IgD-negative memory B cell (primary cell): ENCODE measurements around the gene SLC25A27. TPM values are rescaled to one million over a fixed set of nuclear protein-coding genes. Genes with fewer than 3 reads are reported as not detected.
"Not testable (repeated sequence)": the region's sequence is repeated elsewhere in the genome, so short reads cannot be mapped to it uniquely, and the experiment has no call there.

Experiments
- H3K27ac Mint-ChIP-seq, 3 donors: one replicate each; pipeline ENCODE4 v1.8.0; 2020 to 2022; ENCODE audit warnings: mild to moderate bottlenecking in 3 of 3, mixed read lengths in 3 of 3, moderate library complexity in 1 of 3
- H3K27me3 Mint-ChIP-seq: one replicate; pipeline ENCODE4 v1.8.0; 2021; ENCODE audit warnings: mixed read lengths
- H3K36me3 Mint-ChIP-seq: one replicate; pipeline ENCODE4 v1.8.0; 2020; ENCODE audit warnings: mild to moderate bottlenecking, mixed read lengths
- H3K4me1 Mint-ChIP-seq, 3 donors: one replicate each; pipeline ENCODE4 v1.8.0; 2020 to 2022; ENCODE audit warnings: mixed read lengths in 3 of 3, mild to moderate bottlenecking in 1 of 3
- H3K4me3 Mint-ChIP-seq, 4 donors: one replicate each; pipeline ENCODE4 v1.8.0; 2020 to 2022; ENCODE audit warnings: mild to moderate bottlenecking in 4 of 4, mixed read lengths in 4 of 4, moderate library complexity in 3 of 4
- H3K9me3 Mint-ChIP-seq, 3 donors: one replicate each; pipeline ENCODE4 v1.8.0; 2020 to 2021; ENCODE audit warnings: mixed read lengths in 3 of 3, mild to moderate bottlenecking in 1 of 3
- polyA plus RNA-seq: library from polyadenylated mRNA; unstranded; fragments of 300-500 nt; fragmentation: Illumina TruSeq; gene quantifications from one replicate; pipeline ENCODE4 v1.2.3, GENCODE V29; 2021

The SLC25A27 gene
- polyA plus RNA-seq, 1 donor from 2014 or later = not detected

GRCh38 chr6:46637933-46638332 lies 14.8 kb upstream of the SLC25A27 start:
- peak overlapping the region in 1 of 4 donors; percentile 4 for H3K4me3 Mint-ChIP-seq
- no peaks in the 10 kb centered on the region for H3K36me3 Mint-ChIP-seq
- no peak overlapping the region for H3K27ac Mint-ChIP-seq
- H3K27me3 Mint-ChIP-seq = peaks cover 28% of the 10 kb centered on the region
- peaks cover 0 to 3% (median 2%) of the 10 kb centered on the region in 3 donors for H3K9me3 Mint-ChIP-seq
- peaks cover 8 to 17% (median 14%) of the 10 kb centered on the region in 3 donors for H3K4me1 Mint-ChIP-seq

GRCh38 chr6:46638650-46639049 lies 14.1 kb upstream of the SLC25A27 start:
- Mint-ChIP-seq H3K36me3 (no peaks in the 10 kb centered on the region), H3K27me3 (peaks cover 28% of the 10 kb centered on the region), H3K4me1 (peaks cover 8 to 17% (median 14%) of the 10 kb centered on the region in 3 donors), H3K9me3 (peaks cover 0 to 5% (median 2%) of the 10 kb centered on the region in 3 donors), H3K27ac (no peak overlapping the region), H3K4me3 (peak overlapping the region in 1 of 4 donors; percentile 41)

- H3K4me3 Mint-ChIP-seq = no peak overlapping the region
- no peak overlapping the region for H3K27ac Mint-ChIP-seq
- H3K27me3 Mint-ChIP-seq = peaks cover 11% of the 10 kb centered on the region
- H3K9me3 Mint-ChIP-seq = peaks cover 0 to 12% (median 5%) of the 10 kb centered on the region in 3 donors
- H3K4me1 Mint-ChIP-seq = peaks cover under 1 to 5% (median 2%) of the 10 kb centered on the region in 3 donors
- no peaks in the 10 kb centered on the region for H3K36me3 Mint-ChIP-seq
These were observed 9.6 kb upstream of the SLC25A27 start for GRCh38 chr6:46642928-46643751.

GRCh38 chr6:46645265-46645664 lies 7.5 kb upstream of the SLC25A27 start:
- Mint-ChIP-seq H3K4me3 (no peak overlapping the region), H3K27me3 (peaks cover 9% of the 10 kb centered on the region), H3K27ac (no peak overlapping the region), H3K4me1 (peaks cover 0 to 2% (median 0%) of the 10 kb centered on the region in 3 donors), H3K36me3 (no peaks in the 10 kb centered on the region), H3K9me3 (peaks cover 0 to 12% (median 5%) of the 10 kb centered on the region in 3 donors)

DNA sequence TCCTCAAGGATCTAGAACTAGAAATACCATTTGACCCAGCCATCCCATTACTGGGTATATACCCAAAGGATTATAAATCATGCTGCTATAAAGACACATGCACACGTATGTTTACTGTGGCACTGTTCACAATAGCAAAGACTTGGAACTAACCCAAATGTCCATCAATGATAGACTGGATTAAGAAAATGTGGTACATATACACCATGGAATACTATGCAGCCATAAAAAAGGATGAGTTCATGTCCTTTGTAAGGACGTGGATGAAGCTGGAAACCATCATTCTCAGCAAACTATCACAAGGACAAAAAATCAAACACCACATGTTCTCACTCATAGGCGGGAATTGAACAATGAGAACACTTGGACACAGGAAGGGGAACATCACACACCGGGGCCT lies 4.7 kb upstream of the SLC25A27 start:
- H3K27me3 Mint-ChIP-seq = peaks cover 28% of the 10 kb centered on the region
- H3K36me3 Mint-ChIP-seq, H3K27ac Mint-ChIP-seq, H3K4me3 Mint-ChIP-seq, H3K4me1 Mint-ChIP-seq, H3K9me3 Mint-ChIP-seq: not testable (repeated sequence)

GRCh38 chr6:46648869-46649492 lies 3.8 kb upstream of the SLC25A27 start:
- Mint-ChIP-seq H3K27me3 (peaks cover 33% of the 10 kb centered on the region), H3K27ac (no peak overlapping the region), H3K36me3 (no peaks in the 10 kb centered on the region), H3K4me3 (no peak overlapping the region), H3K9me3 (peaks cover 0 to 8% (median 4%) of the 10 kb centered on the region in 3 donors), H3K4me1 (peaks cover 8 to 13% (median 13%) of the 10 kb centered on the region in 3 donors)

GRCh38 chr6:46651006-46651405 lies 1.8 kb upstream of the SLC25A27 start:
- Mint-ChIP-seq H3K27ac (no peak overlapping the region), H3K9me3 (peaks cover 0 to 3% (median 2%) of the 10 kb centered on the region in 3 donors), H3K27me3 (peaks cover 37% of the 10 kb centered on the region), H3K4me1 (peaks cover 8 to 13% (median 13%) of the 10 kb centered on the region in 3 donors), H3K36me3 (no peaks in the 10 kb centered on the region), H3K4me3 (peak overlapping the region in 1 of 4 donors; percentile 14)

DNA sequence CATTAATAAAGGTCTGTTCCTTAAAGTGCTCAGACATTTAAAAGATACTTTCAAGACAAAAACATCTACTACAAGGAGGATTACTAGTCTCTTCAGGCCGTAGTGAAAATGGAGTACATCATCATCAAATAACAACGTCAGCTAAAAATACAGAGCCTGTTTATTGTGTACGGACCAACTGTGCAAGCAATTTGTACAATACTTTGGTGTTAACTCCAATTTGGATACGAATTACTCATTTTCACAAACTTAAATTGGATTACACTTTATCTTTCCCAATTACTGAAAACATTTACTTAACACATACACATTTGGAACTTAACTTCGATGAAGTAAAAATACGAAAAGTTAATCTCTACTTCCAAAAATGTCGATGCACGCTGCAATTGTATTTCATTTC lies 959 bp upstream of the SLC25A27 start:
- Mint-ChIP-seq H3K36me3 (no peaks in the 10 kb centered on the region), H3K27ac (no peak overlapping the region), H3K27me3 (peaks cover 37% of the 10 kb centered on the region), H3K9me3 (peaks cover 0 to 3% (median 2%) of the 10 kb centered on the region in 3 donors), H3K4me3 (peak overlapping the region; percentile 84 to 93 (median 90)), H3K4me1 (peaks cover 8 to 13% (median 13%) of the 10 kb centered on the region in 3 donors)

DNA sequence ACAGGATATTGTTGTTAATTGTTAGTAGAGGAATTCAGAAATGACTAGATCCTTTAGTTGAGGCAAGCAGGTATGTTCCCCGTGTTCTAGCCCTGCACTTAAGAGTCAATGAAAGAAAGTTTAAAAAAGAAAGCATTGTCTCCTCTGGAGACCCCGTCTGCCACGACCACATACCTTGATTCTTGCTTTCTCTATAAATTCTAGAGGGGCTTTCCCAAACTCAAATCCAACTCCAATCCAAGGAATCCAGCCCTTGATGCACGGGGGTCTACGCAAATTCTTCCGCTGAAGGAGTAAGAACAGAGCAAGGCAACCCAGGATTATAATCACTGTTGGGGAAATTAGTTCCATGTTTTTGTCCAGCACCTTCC lies 558 bp upstream of the SLC25A27 start:
- Mint-ChIP-seq H3K4me1 (peaks cover 8 to 13% (median 13%) of the 10 kb centered on the region in 3 donors), H3K27ac (peak overlapping the region in 2 of 3 donors; percentile 27 to 76), H3K27me3 (peaks cover 37% of the 10 kb centered on the region), H3K36me3 (no peaks in the 10 kb centered on the region), H3K9me3 (peaks cover 0 to 3% (median 2%) of the 10 kb centered on the region in 3 donors), H3K4me3 (peak overlapping the region; percentile 84 to 93 (median 90))

GRCh38 chr6:46653439-46654195 lies 842 bp downstream of the SLC25A27 start:
- H3K9me3 Mint-ChIP-seq = peaks cover 0 to 3% (median 2%) of the 10 kb centered on the region in 3 donors
- peak overlapping the region; percentile 84 to 92 (median 86) for H3K4me3 Mint-ChIP-seq
- H3K36me3 Mint-ChIP-seq = no peaks in the 10 kb centered on the region
- H3K27me3 Mint-ChIP-seq = peaks cover 37% of the 10 kb centered on the region
- H3K4me1 Mint-ChIP-seq = peaks cover 8 to 13% (median 13%) of the 10 kb centered on the region in 3 donors
- peak overlapping the region in 2 of 3 donors; percentile 10 to 76 for H3K27ac Mint-ChIP-seq

GRCh38 chr6:46655803-46656202 lies 3.0 kb downstream of the SLC25A27 start:
- H3K4me3 Mint-ChIP-seq = no peak overlapping the region
- no peak overlapping the region for H3K27ac Mint-ChIP-seq
- H3K9me3 Mint-ChIP-seq = peaks cover 0 to 3% (median 2%) of the 10 kb centered on the region in 3 donors
- peaks cover 8 to 13% (median 11%) of the 10 kb centered on the region in 3 donors for H3K4me1 Mint-ChIP-seq
- no peaks in the 10 kb centered on the region for H3K36me3 Mint-ChIP-seq
- H3K27me3 Mint-ChIP-seq = peaks cover 30% of the 10 kb centered on the region

DNA sequence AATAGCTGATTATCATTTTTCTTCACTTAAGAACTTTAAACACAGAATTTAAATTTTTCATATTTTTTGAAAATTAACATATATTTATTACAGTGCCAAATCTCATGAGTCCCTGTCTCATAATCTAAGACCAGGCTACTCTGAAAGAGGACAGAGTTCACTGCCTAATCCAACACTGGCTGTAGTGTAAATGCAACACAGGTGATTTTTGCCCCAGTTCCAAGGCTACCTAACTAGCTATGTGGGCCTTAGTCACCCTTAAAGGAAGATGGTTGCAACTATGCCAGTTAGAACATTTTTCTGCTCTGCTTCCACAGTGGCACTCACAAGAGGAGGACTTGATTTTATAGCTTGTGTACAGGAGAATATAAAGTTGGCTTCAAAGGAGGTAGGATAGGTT lies 4.9 kb downstream of the SLC25A27 start:
- peaks cover 15% of the 10 kb centered on the region for H3K27me3 Mint-ChIP-seq
- no peaks in the 10 kb centered on the region for H3K36me3 Mint-ChIP-seq
- peaks cover 0 to 3% (median 0%) of the 10 kb centered on the region in 3 donors for H3K9me3 Mint-ChIP-seq

DNA sequence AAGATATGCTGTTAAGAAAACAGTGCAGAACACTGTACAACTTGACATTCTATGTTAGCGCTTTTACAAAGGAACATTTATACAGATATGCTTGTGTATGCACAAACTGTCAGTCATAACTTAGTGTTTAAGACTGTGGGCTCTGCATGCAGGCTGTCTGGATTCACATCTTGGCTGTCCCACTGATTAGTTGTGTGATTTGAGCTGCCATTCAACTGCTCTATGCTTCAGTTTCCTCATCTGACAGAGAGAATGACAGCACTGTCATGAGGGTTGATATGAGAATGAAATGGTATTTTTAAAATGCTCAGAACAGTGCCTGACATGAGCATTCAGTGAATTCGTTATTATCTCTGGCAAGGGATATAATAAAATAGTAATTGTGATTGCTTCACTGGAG lies 8.7 kb downstream of the SLC25A27 start:
- no peaks in the 10 kb centered on the region for H3K4me1 Mint-ChIP-seq
- no peaks in the 10 kb centered on the region for H3K9me3 Mint-ChIP-seq
- H3K27me3 Mint-ChIP-seq = no peaks in the 10 kb centered on the region
- no peak overlapping the region for H3K27ac Mint-ChIP-seq
- no peaks in the 10 kb centered on the region for H3K36me3 Mint-ChIP-seq
- H3K4me3 Mint-ChIP-seq = no peak overlapping the region

More for the DNA sequence above, 4.9 kb downstream of the SLC25A27 start:
- Mint-ChIP-seq H3K27ac (no peak overlapping the region), H3K4me3 (no peak overlapping the region), H3K4me1 (peaks cover 4 to 8% (median 7%) of the 10 kb centered on the region in 3 donors)

DNA sequence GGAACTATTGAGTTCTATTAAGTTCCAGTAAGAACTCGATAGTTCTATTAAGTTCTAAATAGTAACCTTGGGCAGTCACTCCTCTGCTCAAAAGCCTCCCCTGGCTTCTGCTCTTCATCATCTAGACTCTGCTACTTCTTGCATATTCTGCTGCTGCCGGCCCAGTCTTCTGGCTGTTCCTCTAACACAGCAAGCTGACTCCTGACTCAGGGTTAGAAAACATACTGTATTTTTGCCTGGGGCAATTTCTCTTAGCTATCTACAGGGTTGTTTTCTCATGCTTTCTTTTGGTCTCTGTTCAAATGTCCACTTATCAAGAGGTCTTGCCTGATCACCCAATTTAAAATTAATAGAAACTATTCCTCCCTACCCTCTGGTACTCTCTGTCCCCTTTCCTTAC lies 14.6 kb downstream of the SLC25A27 start:
- Mint-ChIP-seq H3K4me1 (no peaks in the 10 kb centered on the region), H3K27me3 (peaks cover 1% of the 10 kb centered on the region), H3K9me3 (no peaks in the 10 kb centered on the region), H3K4me3 (no peak overlapping the region), H3K36me3 (no peaks in the 10 kb centered on the region), H3K27ac (no peak overlapping the region)

- Mint-ChIP-seq H3K36me3 (no peaks in the 10 kb centered on the region), H3K4me1 (peaks cover 0 to 5% (median 3%) of the 10 kb centered on the region in 3 donors), H3K27me3 (peaks cover 1% of the 10 kb centered on the region), H3K27ac (no peak overlapping the region), H3K9me3 (no peaks in the 10 kb centered on the region), H3K4me3 (no peak overlapping the region)
These were observed 21.6 kb downstream of the SLC25A27 start for GRCh38 chr6:46674410-46674809.
